ENCODE results near the gene CD81. TPM values are rescaled to one million over a fixed set of nuclear protein-coding genes. Genes with fewer than 3 reads are reported as not detected.

CD81 gene
- total RNA-seq, 2 donors from 2014 or later: 116 to 122 TPM

DNA sequence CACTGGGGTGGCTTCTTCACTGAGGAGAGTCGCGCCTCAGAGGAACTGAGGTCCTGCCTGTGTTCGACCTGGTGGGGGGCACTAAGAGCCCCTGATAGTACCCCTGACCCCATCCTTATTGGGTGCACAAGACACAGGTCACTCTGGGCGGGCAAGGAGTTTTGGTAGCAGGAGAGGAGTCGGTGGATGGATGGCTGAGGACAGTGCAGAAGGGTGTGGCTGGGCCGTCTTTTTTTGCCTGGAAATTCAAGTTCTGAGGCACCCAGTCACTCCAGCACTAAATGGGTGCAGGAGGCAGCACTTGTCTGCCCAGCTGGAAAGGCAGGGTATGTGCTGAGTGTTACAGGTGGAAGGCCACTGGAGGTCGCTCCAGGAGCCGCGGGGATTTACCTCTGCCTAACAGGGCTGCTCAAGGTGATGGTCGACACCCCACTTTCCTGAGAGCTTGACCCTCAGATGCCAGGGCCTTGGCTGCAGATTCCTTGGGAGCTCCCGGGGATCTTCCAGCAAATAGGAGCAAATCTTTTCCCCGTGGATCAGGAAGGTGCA, 24.4 kb downstream of the CD81 start:
- DNase-seq (no peak), ATAC-seq (replicated peaks in 1 of 2) (no peak)
- no peaks in the 10 kb centered on the region for H3K27me3 Mint-ChIP-seq (ENCODE audit: low read depth)
- no peaks in the 10 kb centered on the region for H3K9me3 Mint-ChIP-seq
- H3K27ac Mint-ChIP-seq: peak overlapping the region; percentile 54
- no peaks in the 10 kb centered on the region for H3K36me3 Mint-ChIP-seq (ENCODE audit: insufficient read depth in 2 of 2)
- peaks cover 14% of the 10 kb centered on the region for H3K4me1 Mint-ChIP-seq (ENCODE audit: low read depth)
- peak overlapping the region; percentile 91 to 97 for H3K4me3 Mint-ChIP-seq

GRCh38 chr11:2402106-2402505, 25.0 kb downstream of the CD81 start:
- Mint-ChIP-seq H3K4me3 (peak overlapping the region; percentile 91 to 97), H3K27me3 (ENCODE audit: low read depth) (no peaks in the 10 kb centered on the region), H3K27ac (no peak overlapping the region), H3K4me1 (ENCODE audit: low read depth) (peaks cover 14% of the 10 kb centered on the region), H3K36me3 (ENCODE audit: insufficient read depth in 2 of 2) (no peaks in the 10 kb centered on the region), H3K9me3 (no peaks in the 10 kb centered on the region)
- no peak for DNase-seq
- ATAC-seq (replicated peaks in 1 of 2): no peak

DNA sequence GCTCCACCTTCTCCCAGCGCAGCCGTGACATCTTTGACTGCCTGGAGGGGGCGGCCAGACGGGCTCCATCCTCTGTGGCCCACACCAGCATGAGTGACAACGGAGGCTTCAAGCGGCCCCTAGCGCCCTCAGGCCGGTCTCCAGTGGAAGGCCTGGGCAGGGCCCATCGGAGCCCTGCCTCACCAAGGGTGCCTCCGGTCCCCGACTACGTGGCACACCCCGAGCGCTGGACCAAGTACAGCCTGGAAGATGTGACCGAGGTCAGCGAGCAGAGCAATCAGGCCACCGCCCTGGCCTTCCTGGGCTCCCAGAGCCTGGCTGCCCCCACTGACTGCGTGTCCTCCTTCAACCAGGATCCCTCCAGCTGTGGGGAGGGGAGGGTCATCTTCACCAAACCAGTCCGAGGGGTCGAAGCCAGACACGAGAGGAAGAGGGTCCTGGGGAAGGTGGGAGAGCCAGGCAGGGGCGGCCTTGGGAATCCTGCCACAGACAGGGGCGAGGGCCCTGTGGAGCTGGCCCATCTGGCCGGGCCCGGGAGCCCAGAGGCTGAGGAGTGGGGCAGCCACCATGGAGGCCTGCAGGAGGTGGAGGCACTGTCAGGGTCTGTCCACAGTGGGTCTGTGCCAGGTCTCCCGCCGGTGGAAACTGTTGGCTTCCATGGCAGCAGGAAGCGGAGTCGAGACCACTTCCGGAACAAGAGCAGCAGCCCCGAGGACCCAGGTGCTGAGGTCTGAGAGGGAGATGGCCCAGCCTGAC, 26.0 kb downstream of the CD81 start:
- Mint-ChIP-seq H3K27me3 (ENCODE audit: low read depth) (no peaks in the 10 kb centered on the region), H3K4me3 (peak overlapping the region; percentile 29 to 44), H3K36me3 (ENCODE audit: insufficient read depth in 2 of 2) (no peaks in the 10 kb centered on the region), H3K27ac (peak overlapping the region; percentile 50), H3K4me1 (ENCODE audit: low read depth) (peaks cover 14% of the 10 kb centered on the region), H3K9me3 (no peaks in the 10 kb centered on the region)
- ATAC-seq (replicated peaks in 1 of 2) (no peak), DNase-seq (no peak)

DNA sequence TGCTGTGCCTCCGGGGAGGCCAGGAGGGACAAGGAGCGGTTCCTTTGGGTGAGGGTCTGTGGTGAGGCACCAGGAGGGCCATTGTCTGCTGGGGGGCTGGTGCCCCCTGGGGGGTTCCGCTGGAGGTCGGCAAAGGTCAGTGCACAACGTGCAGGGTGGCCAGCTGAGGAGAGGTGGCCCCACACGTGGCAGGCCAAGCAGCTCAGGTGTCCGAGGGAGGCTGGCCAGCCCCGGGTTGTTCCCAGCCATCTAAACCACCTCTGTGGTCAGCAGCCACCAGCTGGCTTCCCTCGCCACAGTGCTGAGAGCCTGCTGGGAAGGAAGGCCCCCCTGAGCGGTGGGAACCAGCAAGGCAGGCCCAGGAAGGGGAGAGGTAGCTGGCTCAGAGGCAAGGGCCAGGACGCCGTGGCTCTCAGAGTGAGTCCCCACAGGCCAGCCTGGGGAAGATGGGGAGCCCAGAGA, 27.7 kb downstream of the CD81 start:
- no peak for DNase-seq
- H3K4me3 Mint-ChIP-seq: no peak overlapping the region
- no peak overlapping the region for H3K27ac Mint-ChIP-seq
- H3K27me3 Mint-ChIP-seq (ENCODE audit: low read depth): no peaks in the 10 kb centered on the region
- H3K36me3 Mint-ChIP-seq (ENCODE audit: insufficient read depth in 2 of 2): no peaks in the 10 kb centered on the region
- no peaks in the 10 kb centered on the region for H3K9me3 Mint-ChIP-seq
- ATAC-seq (replicated peaks in 1 of 2): no peak
- peaks cover 14% of the 10 kb centered on the region for H3K4me1 Mint-ChIP-seq (ENCODE audit: low read depth)

DNA sequence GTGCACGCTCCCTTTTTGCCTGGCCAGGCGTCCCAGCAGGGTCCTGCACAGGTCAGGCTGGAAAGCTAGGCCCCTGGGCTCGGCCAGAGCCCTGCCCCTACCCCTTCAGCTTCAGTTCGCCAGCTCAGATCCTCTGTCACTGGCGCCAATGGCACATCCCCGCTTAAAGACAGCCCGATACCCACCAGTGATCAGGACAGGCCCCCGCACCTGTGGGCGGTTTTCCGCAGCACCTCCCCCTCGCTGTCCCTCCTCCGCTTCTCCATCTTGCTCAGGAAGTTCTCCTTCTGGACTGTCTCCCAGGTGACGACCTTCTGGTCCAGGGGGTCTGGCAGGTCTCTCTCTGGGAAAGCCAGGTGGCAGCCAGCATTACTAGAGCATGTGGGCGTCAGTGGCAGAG, 29.3 kb downstream of the CD81 start:
- DNase-seq (no peak), ATAC-seq (replicated peaks in 1 of 2) (no peak)
- Mint-ChIP-seq H3K27me3 (ENCODE audit: low read depth) (no peaks in the 10 kb centered on the region), H3K36me3 (ENCODE audit: insufficient read depth in 2 of 2) (no peaks in the 10 kb centered on the region), H3K9me3 (no peaks in the 10 kb centered on the region), H3K27ac (no peak overlapping the region), H3K4me3 (no peak overlapping the region), H3K4me1 (ENCODE audit: low read depth) (peaks cover 10% of the 10 kb centered on the region)

DNA sequence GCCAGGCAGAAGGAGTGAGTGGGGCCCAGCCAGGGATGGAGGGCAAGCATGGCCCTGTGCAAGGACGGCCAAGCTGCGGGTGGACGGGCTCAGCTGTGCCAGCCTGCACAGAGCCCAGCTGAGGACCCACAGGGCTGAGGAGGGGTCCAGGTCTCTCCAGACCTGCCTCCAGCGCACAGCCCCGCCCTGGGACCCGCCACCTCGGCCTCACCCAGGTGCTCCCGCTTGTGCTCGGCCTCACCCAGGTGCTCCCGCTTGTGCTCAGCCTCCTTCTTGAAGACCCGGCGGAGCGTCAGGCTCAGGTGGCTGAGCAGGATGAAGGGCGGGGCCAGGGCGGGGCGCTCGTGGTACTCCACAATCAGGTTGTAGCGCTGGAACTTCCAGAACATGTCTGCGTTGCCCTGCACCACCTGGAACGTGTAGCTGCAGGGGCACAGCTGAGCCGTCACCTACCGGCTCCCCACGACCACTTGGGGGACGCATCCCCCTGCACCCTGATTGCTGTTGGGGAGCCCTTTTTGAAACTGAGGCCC, 29.8 kb downstream of the CD81 start:
- Mint-ChIP-seq H3K9me3 (no peaks in the 10 kb centered on the region), H3K4me3 (no peak overlapping the region), H3K27ac (no peak overlapping the region), H3K36me3 (ENCODE audit: insufficient read depth in 2 of 2) (no peaks in the 10 kb centered on the region), H3K27me3 (ENCODE audit: low read depth) (no peaks in the 10 kb centered on the region), H3K4me1 (ENCODE audit: low read depth) (peaks cover 5% of the 10 kb centered on the region)
- DNase-seq: no peak
- ATAC-seq (replicated peaks in 1 of 2): no peak

DNA sequence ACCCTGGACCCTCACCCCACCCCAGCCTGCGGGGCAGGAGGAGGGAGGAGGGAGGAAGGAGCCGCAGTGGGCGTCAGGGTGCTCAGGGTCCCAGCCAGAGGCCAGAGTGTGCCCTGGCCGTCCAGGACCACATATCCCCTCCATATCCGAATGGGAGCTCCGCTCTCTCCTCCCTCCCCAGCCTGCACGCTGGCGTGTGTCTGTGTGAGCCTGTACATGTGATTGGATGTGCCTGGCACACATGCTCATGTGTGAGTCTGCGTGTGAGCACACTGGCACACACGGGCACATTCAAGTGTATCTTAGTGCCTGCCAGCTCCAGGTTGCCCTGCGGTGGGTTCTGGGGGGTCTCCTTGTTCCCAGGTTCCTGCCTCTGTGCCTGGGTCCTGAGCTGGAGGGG, 31.6 kb downstream of the CD81 start:
- no peaks in the 10 kb centered on the region for H3K27me3 Mint-ChIP-seq (ENCODE audit: low read depth)
- H3K4me3 Mint-ChIP-seq: no peak overlapping the region
- DNase-seq (no peak), ATAC-seq (replicated peaks in 1 of 2) (no peak)
- H3K4me1 Mint-ChIP-seq (ENCODE audit: low read depth): no peaks in the 10 kb centered on the region
- H3K27ac Mint-ChIP-seq: no peak overlapping the region
- no peaks in the 10 kb centered on the region for H3K9me3 Mint-ChIP-seq
- no peaks in the 10 kb centered on the region for H3K36me3 Mint-ChIP-seq (ENCODE audit: insufficient read depth in 2 of 2)

GRCh38 chr11:2409126-2409525, 32.0 kb downstream of the CD81 start:
- H3K27me3 Mint-ChIP-seq (ENCODE audit: low read depth): no peaks in the 10 kb centered on the region
- no peaks in the 10 kb centered on the region for H3K4me1 Mint-ChIP-seq (ENCODE audit: low read depth)
- no peak for DNase-seq
- H3K27ac Mint-ChIP-seq: no peak overlapping the region
- ATAC-seq (replicated peaks in 1 of 2): no peak
- H3K36me3 Mint-ChIP-seq (ENCODE audit: insufficient read depth in 2 of 2): no peaks in the 10 kb centered on the region
- H3K4me3 Mint-ChIP-seq: no peak overlapping the region
- no peaks in the 10 kb centered on the region for H3K9me3 Mint-ChIP-seq

GRCh38 chr11:2409611-2410468, 32.7 kb downstream of the CD81 start:
- Mint-ChIP-seq H3K4me1 (ENCODE audit: low read depth) (no peaks in the 10 kb centered on the region), H3K36me3 (ENCODE audit: insufficient read depth in 2 of 2) (no peaks in the 10 kb centered on the region), H3K27ac (no peak overlapping the region), H3K9me3 (no peaks in the 10 kb centered on the region), H3K27me3 (ENCODE audit: low read depth) (no peaks in the 10 kb centered on the region), H3K4me3 (no peak overlapping the region)
- no peak for ATAC-seq (replicated peaks in 1 of 2)
- DNase-seq: no peak

- H3K4me1 Mint-ChIP-seq (ENCODE audit: low read depth): no peaks in the 10 kb centered on the region
- H3K27me3 Mint-ChIP-seq (ENCODE audit: low read depth): no peaks in the 10 kb centered on the region
- no peaks in the 10 kb centered on the region for H3K9me3 Mint-ChIP-seq
- no peaks in the 10 kb centered on the region for H3K36me3 Mint-ChIP-seq (ENCODE audit: insufficient read depth in 2 of 2)
- no peak overlapping the region for H3K27ac Mint-ChIP-seq
- ATAC-seq (replicated peaks in 1 of 2): no peak
- H3K4me3 Mint-ChIP-seq: no peak overlapping the region
- no peak for DNase-seq
Observed at GRCh38 chr11:2410616-2411015, 33.5 kb downstream of the CD81 start.

DNA sequence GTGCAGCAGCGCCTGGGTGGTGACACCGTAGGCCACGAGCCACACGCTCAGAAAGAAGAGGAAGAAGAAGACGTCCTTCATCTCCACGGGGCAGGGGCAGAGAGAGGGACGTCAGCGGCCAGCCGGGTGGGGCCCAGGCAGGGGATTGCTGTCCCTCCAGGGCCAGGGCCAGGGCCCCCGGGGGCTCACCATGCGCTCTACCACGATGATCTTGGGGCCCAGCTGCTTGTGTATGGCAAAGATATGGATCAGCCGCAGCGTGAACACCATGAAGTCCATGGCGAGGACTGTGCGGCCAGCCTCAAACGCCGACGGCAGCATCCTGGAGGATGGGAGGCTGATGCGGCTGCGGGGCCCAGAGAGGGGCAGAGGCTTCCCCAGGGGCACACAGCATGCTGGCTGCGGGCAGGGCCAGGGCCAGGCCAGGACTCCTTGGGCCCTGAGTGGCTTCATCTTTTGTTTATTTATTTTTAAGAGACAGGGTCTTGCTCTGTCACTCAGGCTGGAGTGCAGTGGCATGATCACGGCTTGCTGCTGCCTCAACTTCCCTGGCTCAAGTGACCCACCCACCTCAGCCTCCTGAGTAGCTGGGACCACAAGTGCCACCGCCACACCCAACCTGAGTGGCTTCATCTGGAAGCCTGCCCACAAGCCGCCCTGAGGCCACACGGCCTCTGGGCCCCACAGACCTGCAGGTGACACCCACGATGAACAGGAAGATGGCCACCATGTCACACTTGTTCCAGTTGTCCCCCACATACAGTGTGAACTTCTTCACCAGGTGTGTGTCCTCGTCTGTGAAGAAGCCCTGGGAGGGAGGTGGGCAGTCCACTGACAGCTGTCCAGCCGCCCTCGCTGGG, 34.6 kb downstream of the CD81 start:
- Mint-ChIP-seq H3K27me3 (ENCODE audit: low read depth) (no peaks in the 10 kb centered on the region), H3K36me3 (ENCODE audit: insufficient read depth in 2 of 2) (no peaks in the 10 kb centered on the region), H3K27ac (no peak overlapping the region), H3K4me1 (ENCODE audit: low read depth) (no peaks in the 10 kb centered on the region), H3K9me3 (no peaks in the 10 kb centered on the region), H3K4me3 (no peak overlapping the region)
- ATAC-seq (replicated peaks in 1 of 2) (no peak), DNase-seq (no peak)

- H3K4me3 Mint-ChIP-seq: no peak overlapping the region
- H3K4me1 Mint-ChIP-seq (ENCODE audit: low read depth): no peaks in the 10 kb centered on the region
- ATAC-seq (replicated peaks in 1 of 2) (no peak), DNase-seq (no peak)
- H3K27me3 Mint-ChIP-seq (ENCODE audit: low read depth): no peaks in the 10 kb centered on the region
- no peak overlapping the region for H3K27ac Mint-ChIP-seq
- H3K9me3 Mint-ChIP-seq: no peaks in the 10 kb centered on the region
- no peaks in the 10 kb centered on the region for H3K36me3 Mint-ChIP-seq (ENCODE audit: insufficient read depth in 2 of 2)
Observed at GRCh38 chr11:2412323-2412722, 35.2 kb downstream of the CD81 start.
